ENCODE measurements around the gene FABP7.

- TF ChIP-seq CTCF (IDR thresholded peaks at IDR 0.05), result no peak
- no peak for TF ChIP-seq POLR2A (IDR thresholded peaks at IDR 0.05)
- TF ChIP-seq POLR2AphosphoS5 (IDR thresholded peaks at IDR 0.05), result no peak
These were observed 1.2 kb upstream of the FABP7 start for GRCh38 chr6:122778302-122778701.
